ENCODE results near the gene OR6J1.

DNA sequence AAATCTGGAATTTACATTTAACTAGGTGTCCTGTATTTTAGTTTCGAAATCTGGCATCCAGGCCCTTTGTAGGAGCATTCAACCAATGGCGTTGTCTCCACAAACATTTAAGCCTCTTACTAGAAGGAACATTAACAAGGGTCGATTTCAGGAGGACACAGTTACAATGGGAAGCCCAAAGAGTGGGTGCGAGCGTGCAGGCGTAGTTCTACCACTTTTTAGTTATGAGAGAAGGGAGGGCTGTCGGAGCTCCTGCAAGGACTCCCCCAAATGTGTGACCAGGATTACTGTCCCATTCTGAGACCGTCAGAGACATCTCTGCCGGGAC, 46.4 kb downstream of the OR6J1 start:
- TF ChIP-seq, protein P1, sequence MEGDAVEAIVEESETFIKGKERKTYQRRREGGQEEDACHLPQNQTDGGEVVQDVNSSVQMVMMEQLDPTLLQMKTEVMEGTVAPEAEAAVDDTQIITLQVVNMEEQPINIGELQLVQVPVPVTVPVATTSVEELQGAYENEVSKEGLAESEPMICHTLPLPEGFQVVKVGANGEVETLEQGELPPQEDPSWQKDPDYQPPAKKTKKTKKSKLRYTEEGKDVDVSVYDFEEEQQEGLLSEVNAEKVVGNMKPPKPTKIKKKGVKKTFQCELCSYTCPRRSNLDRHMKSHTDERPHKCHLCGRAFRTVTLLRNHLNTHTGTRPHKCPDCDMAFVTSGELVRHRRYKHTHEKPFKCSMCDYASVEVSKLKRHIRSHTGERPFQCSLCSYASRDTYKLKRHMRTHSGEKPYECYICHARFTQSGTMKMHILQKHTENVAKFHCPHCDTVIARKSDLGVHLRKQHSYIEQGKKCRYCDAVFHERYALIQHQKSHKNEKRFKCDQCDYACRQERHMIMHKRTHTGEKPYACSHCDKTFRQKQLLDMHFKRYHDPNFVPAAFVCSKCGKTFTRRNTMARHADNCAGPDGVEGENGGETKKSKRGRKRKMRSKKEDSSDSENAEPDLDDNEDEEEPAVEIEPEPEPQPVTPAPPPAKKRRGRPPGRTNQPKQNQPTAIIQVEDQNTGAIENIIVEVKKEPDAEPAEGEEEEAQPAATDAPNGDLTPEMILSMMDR (IDR thresholded peaks at IDR 0.05 in 2 of 3, conservative IDR thresholded peaks at IDR 0.05 in 1 of 3; ENCODE audit: control insufficient read depth in 2 of 3, extremely low read depth in 1 of 3, insufficient read depth in 1 of 3, low read depth in 3 of 3, low read length in 3 of 3) = no peak
- TF ChIP-seq NFXL1 (IDR thresholded peaks at IDR 0.05; ENCODE audit: borderline replicate concordance) = no peak
- no peak for TF ChIP-seq POLR2A (IDR thresholded peaks at IDR 0.05; ENCODE audit: low read depth, low read length)
- no peak for TF ChIP-seq NR2C2 (IDR thresholded peaks at IDR 0.05; ENCODE audit: borderline replicate concordance, control insufficient read depth, insufficient read length, low read depth)
- TF ChIP-seq NFIC (IDR thresholded peaks at IDR 0.05; ENCODE audit: low read depth, low read length) = no peak
